ENCODE data around the gene CYFIP2. TPM values are rescaled to one million over a fixed set of nuclear protein-coding genes. Genes with fewer than 3 reads are reported as not detected.

Gene CYFIP2
- total RNA-seq, 1 experiment from 2014 or later, result 45.1 TPM

DNA sequence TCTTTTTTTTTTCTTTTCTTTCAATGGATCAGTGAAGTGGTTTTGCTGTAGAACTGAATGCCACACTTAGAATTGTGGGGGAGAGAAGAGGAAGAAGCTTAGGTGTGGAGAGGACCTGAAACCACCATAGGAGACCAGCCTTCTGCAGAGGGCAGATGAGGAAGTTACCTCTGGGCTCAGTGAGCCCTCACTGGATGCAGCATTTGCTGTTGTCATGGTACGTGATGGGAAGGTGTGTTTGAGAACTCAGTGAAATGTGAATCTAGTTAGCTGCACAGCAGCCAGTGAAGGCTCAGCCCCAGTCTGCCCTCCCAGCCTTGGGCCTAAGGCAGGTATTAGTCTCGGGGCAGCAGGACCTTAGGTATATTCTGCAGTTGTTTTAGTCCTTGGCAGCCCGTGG is 17.5 kb downstream of the CYFIP2 start:
- H3K79me2 ChIP-seq (ENCODE audit: insufficient read depth, low read length), result no peaks in the 10 kb centered on the region
- no peak for TF ChIP-seq POLR2A (IDR thresholded peaks at IDR 0.05; ENCODE audit: borderline replicate concordance, extremely low read depth, insufficient read depth, insufficient read length)
- TF ChIP-seq CEBPB (IDR thresholded peaks at IDR 0.05; ENCODE audit: low read depth), result no peak
- no peak for TF ChIP-seq TCF7L2 (IDR thresholded peaks at IDR 0.05; ENCODE audit: borderline replicate concordance, extremely low read depth, insufficient read depth, insufficient read length)
- TF ChIP-seq SRF (IDR thresholded peaks at IDR 0.05; ENCODE audit: low read depth), result no peak
- TF ChIP-seq, protein P1, sequence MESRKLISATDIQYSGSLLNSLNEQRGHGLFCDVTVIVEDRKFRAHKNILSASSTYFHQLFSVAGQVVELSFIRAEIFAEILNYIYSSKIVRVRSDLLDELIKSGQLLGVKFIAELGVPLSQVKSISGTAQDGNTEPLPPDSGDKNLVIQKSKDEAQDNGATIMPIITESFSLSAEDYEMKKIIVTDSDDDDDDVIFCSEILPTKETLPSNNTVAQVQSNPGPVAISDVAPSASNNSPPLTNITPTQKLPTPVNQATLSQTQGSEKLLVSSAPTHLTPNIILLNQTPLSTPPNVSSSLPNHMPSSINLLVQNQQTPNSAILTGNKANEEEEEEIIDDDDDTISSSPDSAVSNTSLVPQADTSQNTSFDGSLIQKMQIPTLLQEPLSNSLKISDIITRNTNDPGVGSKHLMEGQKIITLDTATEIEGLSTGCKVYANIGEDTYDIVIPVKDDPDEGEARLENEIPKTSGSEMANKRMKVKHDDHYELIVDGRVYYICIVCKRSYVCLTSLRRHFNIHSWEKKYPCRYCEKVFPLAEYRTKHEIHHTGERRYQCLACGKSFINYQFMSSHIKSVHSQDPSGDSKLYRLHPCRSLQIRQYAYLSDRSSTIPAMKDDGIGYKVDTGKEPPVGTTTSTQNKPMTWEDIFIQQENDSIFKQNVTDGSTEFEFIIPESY (IDR thresholded peaks at IDR 0.05; ENCODE audit: extremely low read depth, insufficient replicate concordance, low read length), result no peak
- no peak for TF ChIP-seq EZH2phosphoT487 (IDR thresholded peaks at IDR 0.05; ENCODE audit: borderline replicate concordance)
- TF ChIP-seq RAD21 (IDR thresholded peaks at IDR 0.05; ENCODE audit: low read depth), result no peak
- TF ChIP-seq POLR2AphosphoS5 (IDR thresholded peaks at IDR 0.05; ENCODE audit: low read depth, low read length), result no peak
- TF ChIP-seq REST (IDR thresholded peaks at IDR 0.05; ENCODE audit: low read depth), result no peak
- TF ChIP-seq, protein P2, sequence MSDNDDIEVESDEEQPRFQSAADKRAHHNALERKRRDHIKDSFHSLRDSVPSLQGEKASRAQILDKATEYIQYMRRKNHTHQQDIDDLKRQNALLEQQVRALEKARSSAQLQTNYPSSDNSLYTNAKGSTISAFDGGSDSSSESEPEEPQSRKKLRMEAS (IDR thresholded peaks at IDR 0.05), result no peak
- no peak for TF ChIP-seq EGR1 (IDR thresholded peaks at IDR 0.05; ENCODE audit: low read depth)
- TF ChIP-seq ZNF274 (IDR thresholded peaks at IDR 0.05; ENCODE audit: low read depth, low read length), result no peak
- TF ChIP-seq JUND (IDR thresholded peaks at IDR 0.05), result no peak
- H3K4me2 ChIP-seq (ENCODE audit: low read length), result no peak overlapping the region
- H3K9ac ChIP-seq (ENCODE audit: low read length), result no peak overlapping the region
- BruUV-seq (replicated peaks), result no TSS peak
- no peak overlapping the region for H3K4me3 ChIP-seq (replicated peaks in 1 of 2; ENCODE audit: low read depth in 1 of 2, low read length in 2 of 2)
- ATAC-seq (no peak), DNase-seq (ENCODE audit: low read depth, low spot score) (no peak)
- H4K20me1 ChIP-seq (ENCODE audit: insufficient read depth), result no peaks in the 10 kb centered on the region
- no peaks in the 10 kb centered on the region for H3K9me3 ChIP-seq (ENCODE audit: control insufficient read depth in 1 of 2, insufficient read depth in 1 of 2, low read depth in 1 of 2, low read length in 2 of 2)
- no peaks in the 10 kb centered on the region for H3K27me3 ChIP-seq (ENCODE audit: insufficient read depth, low read length)
- ChIA-PET RAD21 (ENCODE audit: low non-redundant PET in 1 of 2, low total read pairs in 2 of 2, uncharacterized antibody in 2 of 2, unreplicated experiment in 2 of 2) (no interaction called here), CTCF (no interaction called here), POLR2A (no interaction called here)
- no peaks in the 10 kb centered on the region for H3K9me2 ChIP-seq (ENCODE audit: insufficient read depth)
- intact Hi-C loops (cut with micrococcal nuclease), result no loop called here
- H2AFZ ChIP-seq (ENCODE audit: low read depth, low read length, poor library complexity, severe bottlenecking), result no peak overlapping the region
- 0 out of 4 replicates have a peak, but pooled peaks cover 0 to 5% of the 10 kb centered on the region in 2 experiments for H3K36me3 ChIP-seq (ENCODE audit: control insufficient read depth in 1 of 2, insufficient read depth in 2 of 2, low read length in 2 of 2)
- H3K27ac ChIP-seq (ENCODE audit: low read depth, low read length), result no peak overlapping the region
- no peaks in the 10 kb centered on the region for H3K4me1 ChIP-seq (ENCODE audit: control insufficient read depth in 1 of 2, insufficient read depth in 2 of 2, low read length in 2 of 2)

All from HCT116 (cell line).